CD4-positive, alpha-beta T cell treated with Interleukin-17A for 4 hours (primary cell): ENCODE data around the gene TMEM272.

ENCODE experiments used
- DNase-seq: peaks from one replicate; pipeline ENCODE4 v3.0.0-alpha.2; 2020; ENCODE audit warnings: mixed read lengths

TMEM272 gene

DNA sequence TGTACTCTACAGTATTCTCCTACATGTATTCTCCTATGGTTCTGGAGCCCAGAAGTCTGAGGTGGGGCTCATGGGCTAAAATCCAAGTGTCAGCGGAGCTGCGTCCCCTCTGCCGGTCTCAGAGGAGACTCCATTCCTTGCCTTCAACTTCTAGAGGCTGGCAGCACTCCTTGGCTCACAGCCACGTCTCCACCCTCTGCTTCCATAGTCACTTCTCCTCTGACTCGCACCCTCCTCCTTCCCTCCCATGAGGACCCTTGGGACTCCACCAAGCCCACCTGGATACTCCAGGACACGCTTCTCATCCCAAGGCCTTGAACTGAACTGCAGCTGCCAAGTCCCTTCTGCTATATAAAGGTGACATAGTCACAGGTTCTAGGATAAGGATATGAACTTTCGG, 68.8 kb downstream of the TMEM272 start:
- no peak for DNase-seq

DNA sequence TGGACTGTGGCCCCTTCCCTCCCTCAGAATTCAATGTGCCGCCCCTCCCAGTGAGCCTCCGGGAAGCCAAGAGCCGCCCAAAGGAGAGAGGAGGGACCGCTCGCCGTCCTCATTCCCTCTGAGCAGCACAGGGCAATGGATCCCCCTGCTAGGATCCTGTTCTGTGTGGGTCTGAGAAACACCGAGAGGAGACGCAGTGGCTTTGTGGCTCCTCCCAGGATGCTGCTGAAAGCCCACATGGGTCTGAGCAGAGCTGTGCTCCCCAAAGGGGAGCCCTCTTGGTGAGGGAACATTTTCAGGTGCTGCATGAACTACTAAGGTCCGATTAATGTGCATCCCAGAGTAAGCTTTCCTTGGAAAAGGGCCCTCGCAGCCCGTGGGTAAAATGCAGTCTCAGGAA, 71.5 kb downstream of the TMEM272 start:
- no peak for DNase-seq

DNA sequence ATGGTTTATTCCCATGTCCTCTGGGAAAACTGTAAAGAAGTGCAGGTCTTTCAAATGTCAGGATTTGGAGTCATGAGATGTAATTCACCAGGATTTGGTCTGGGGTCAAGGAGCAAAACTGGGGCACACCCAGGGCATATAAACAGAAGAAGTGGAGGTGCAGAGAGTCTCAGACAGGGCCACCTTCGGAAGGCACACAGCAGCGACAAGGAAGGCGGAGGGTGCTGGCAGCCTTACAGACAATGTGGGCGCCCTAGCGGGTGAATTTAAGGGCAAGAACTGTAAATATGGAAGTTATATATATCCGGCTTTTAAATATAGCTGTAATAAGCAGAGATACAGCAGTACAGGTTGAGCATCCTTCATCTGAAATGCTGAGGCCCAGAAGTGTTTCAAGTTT, 72.2 kb downstream of the TMEM272 start:
- DNase-seq, result no peak

DNA sequence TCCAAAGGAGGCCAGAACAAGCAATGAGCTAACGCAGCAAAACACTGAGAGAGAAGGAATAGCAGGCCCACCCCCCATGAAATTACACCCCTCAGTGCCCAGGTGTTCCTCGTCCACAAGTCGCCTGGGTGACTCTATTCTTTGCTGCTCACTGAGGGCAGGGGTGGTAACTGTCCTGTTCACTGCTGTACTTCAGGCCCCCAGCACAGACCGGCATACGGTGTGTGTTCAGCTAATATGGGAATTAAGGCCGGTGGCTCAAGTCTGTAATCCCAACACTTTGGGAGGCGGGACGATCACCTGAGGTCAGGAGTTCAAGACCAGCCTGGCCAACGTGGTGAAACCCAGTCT, 72.9 kb downstream of the TMEM272 start:
- no peak for DNase-seq

GRCh38 chr13:51771418-51772104, 73.4 kb downstream of the TMEM272 start:
- no peak for DNase-seq

GRCh38 chr13:51770681-51771417, 74.1 kb downstream of the TMEM272 start:
- no peak for DNase-seq

GRCh38 chr13:51770160-51770559, 74.8 kb downstream of the TMEM272 start:
- no peak for DNase-seq

DNA sequence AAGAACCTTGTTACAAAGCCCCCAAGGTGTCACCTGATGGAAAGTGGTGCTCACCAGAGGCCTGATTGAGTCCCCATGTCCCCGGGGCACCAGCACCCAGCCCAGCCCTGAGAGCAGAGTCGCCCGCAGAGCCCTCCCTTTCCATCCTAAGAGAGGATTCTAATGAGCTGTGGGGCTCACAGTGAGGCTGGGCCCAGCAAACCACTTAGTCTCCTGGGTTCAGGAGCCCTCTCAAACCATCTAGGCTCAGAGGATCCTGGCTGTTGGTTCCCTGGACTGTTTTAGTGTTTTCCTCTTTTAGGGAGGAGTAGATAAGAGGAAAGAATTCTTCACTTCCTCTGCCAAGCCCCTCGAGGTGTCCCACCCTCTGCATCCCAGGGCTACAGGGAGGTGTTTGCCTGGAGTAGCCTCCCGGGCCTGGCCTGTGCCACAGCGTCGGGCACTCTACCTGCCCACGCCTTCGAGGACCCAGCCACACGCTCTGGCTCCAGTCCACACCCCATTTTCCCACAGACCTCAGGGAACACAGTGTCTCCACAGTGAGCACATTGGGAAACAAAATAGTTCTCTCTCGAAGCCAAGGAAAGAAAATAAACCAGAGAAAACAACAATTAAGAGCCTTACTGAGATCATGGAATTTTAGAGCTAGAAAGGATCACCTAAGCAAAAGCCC, 75.4 kb downstream of the TMEM272 start:
- DNase-seq, result no peak

- DNase-seq, result no peak
Observed at GRCh38 chr13:51768976-51769375, 76.0 kb downstream of the TMEM272 start.

- no peak for DNase-seq
Observed at GRCh38 chr13:51768378-51768921, 76.5 kb downstream of the TMEM272 start.

DNA sequence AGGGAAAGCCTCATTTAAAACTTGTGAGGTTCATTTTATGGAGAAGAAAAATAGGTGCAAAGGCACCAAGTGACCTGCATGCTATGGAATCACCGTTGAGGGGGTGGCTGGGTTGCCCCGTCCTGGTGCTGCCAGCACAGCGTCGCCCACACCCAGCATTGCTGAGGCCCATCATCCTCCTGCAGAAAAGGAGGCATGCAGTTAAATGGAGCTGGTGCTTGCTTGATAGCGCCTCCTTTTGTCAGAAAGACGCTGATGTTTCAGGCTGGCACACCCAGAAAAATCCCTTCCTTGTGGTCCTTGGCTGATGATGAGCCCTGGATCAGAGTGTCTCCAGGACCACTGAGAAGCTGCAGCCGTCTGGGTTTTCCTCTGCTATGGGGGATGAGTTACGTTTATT, 77.9 kb downstream of the TMEM272 start:
- DNase-seq, result no peak

DNA sequence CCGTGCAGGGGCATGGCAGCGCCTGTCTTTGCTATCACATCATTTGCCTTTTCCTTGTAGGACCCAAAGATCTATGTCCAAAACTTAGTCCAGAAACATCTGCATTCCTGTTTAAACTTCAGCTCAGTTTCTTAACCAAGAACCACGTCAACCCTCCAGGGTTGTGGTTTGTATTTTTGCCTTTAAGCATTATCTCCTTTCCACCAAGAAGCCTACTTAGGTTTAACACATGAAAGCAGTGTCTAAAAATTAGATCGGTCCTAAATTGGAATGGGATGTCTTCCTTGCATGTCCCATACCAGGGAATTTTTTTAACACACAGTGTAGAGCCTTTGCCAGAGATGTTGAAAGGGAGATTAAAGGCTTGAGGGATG, 79.8 kb downstream of the TMEM272 start:
- no peak for DNase-seq

DNA sequence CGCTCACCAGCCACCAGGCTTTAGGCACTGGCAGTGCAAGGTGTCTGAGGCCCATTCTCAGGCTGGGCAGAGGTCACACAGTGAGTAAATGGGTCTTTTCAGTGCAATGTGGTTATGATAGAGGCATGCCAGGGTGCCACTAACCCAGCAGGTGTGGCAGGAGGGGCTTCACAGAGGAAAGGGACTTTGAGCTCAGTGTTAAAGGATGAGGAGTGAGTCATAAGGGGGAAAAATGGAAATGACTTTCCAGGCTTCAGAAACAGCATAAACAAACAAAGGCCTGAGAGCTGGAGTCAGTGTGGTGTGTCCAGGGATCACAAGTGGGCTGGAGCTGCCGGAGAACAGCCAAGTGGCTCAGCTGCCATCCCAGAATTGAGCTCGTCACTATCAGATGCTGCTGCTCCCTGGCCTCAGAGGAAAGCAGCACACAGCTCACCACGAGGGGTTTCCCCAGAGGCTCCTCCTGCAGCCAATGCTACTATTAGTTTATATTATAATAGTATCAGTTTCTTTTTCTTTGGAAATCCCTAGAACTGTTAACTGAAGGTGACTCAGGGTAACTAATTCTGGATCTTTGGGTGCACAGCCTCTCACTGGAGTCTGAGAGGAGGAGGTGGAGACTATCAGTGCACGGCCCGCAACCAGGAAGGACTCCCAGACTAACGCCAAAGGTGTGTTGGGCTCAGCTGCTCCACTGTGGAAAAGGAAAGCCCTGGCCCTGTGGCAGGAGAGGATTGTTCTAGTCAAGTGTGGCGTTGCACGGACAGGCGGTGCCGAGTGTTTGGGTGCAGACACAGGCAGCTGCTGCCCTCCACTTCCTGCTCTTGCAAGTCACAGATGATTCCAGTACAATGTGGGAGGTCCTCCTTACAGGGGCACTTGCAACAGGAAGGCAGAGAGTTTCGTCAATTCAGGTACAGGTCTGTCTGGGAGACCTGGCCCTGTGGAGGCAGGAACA, 80.5 kb downstream of the TMEM272 start:
- DNase-seq, result peak; percentile 50

GRCh38 chr13:51763486-51763885, 81.5 kb downstream of the TMEM272 start:
- DNase-seq, result no peak
